ENCODE results near the gene CNOT11.

CNOT11 gene

DNA sequence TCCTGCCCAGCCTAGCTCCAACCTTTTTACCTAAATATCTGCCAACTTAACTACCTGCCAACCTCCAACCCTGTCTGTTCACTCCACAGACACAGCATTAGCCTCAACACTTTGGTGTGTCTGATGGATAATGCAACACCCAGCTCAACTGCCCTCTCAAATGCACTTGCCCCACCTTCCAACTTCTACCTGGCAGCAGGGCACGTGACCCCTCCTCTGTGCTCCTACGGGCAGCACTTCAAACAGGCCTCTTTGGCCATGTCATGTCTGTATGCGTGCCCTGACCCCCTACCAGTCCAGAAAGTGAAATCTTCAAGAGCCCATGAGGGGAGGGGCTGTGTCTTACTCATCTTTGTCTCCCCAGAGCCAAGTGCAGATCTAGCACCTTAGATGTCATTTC is 30.3 kb downstream of the CNOT11 start:
- DNase-seq: no peak

GRCh38 chr2:101286684-101287083 is 34.0 kb downstream of the CNOT11 start:
- no peak for DNase-seq

GRCh38 chr2:101287303-101287702 is 34.6 kb downstream of the CNOT11 start:
- DNase-seq: no peak

DNA sequence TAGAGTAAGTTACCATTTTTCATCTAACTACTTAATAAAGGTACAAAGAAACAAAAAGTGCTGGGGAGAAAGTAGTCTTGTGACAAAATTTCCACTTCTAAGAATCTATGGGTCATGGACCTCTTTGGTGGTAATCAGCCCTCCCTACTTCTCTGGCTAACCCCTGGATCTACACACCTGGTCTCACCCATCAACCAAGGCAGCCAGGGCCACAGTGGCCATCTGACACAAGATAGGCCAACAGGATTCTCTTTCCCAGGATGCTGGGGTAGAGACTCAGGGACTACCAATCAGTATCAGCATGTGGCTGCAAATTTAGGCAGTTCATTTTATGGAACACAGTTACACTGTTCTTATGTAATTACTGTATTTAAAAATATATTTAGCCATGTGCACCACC is 38.0 kb downstream of the CNOT11 start:
- DNase-seq: no peak

DNA sequence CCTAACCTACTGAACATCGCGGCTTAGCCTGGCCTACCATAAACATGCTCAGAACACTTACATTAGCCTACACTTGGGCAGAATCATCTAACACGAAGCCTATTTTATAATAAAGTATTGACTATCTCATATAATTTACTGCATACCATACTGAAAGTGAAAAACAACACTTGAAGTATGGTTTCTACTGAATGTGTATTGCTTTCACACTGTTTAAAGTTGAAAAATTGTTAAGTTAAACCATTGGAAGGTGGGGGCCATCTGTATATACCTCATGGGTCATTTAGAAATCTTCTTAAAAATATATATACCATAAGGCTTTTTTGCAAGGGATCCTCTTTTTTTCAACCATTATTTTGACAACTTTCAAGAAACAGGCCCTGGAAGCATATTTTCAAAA is 39.3 kb downstream of the CNOT11 start:
- no peak for DNase-seq

DNA sequence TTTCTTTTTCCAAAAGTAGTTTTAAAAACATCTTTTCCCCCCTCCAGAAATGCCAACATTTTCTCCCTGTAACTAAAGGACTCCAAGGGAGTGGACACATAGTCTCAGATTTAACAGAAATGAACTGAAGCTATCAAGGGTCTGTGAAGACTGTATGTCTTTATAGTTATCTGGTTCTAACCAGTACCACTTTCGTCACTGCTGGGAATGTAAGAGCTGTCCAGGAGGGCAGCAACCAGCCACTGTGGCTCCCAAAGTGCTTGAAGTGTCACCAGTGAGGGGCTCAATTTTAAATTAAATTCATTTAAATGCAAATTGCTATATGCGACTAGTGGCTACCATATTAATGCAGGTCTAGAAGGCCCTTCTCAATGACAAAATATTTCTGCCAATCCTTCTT is 40.9 kb downstream of the CNOT11 start:
- no peak for DNase-seq

DNA sequence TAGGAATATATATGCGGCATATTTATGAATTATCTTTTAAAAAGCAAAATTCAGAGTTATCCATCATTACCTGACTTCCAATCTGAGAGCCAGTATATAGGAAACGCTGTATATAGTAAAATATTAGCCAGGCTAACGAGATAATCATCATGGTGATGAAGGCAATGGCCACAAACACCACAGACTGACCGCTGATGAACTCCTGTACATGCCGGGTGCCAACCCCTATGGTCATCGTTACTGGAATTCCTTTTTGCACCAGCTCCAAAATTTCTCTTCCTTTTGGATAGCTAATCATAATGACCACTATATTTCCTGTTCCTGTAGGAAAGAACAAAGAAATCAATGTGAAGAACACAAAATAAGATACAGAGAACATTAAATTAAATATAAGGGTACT is 42.2 kb downstream of the CNOT11 start:
- no peak for DNase-seq

- no peak for DNase-seq
Observed at GRCh38 chr2:101295895-101296294, 43.2 kb downstream of the CNOT11 start.

GRCh38 chr2:101296371-101296770 is 43.7 kb downstream of the CNOT11 start:
- no peak for DNase-seq

GRCh38 chr2:101297383-101297782 is 44.7 kb downstream of the CNOT11 start:
- DNase-seq: no peak

DNA sequence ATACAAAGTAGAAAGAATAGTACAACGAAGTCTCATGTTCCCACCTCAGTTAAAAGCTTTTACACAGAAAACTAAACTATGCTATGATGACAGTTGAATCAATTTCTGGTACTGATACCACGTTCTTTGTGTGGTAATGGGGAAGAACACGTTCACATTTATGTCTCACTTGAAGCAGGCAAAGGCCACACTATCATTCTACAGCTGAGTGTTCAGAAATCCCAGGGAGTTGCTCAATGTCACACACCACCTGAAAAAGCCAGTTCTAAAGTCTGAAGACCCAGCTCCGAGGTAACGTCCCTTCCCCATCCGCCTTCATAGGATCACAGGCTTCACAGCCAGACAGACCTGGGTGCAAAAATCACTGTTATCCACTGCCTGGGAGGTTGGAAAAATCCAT is 46.9 kb downstream of the CNOT11 start:
- no peak for DNase-seq

- DNase-seq: no peak
Observed at GRCh38 chr2:101300164-101300563, 47.5 kb downstream of the CNOT11 start.

DNA sequence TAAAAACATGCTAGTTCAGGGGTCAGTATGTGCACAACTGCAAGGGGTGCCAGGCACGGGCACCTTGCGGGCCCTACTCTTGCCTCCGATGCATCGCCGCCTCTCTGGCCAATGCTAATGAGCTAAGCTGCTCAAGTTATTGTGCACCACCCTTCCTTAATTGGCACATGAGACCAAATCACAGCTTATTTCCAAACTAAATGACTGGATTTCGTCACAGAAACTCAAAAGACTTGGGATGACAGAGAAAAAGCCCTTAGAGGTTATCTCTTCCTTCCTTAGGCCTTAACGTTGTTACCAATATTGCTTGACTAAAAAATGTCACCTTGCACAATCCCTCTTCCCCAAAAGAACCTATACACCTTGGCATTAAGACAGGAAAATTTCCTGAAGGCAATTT is 48.1 kb downstream of the CNOT11 start:
- DNase-seq: no peak

DNA sequence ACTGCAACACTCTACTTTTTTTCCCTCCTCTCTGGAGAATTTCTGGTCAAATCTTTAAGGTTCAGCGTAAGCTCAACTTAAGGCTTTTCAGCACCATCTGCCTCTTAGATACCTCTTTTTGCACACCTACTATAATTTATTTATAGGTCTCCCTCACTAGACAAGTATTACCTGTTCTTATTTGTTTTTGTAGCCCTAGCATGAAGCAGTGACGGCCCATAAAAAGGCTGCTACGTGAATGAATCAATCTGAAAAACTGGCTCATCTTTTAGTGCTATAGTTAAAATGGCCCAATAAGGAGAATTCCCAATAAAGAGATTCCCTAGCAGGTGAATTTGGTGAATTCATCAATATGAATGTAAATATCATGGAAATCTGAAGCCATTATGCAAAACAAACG is 49.3 kb downstream of the CNOT11 start:
- no peak for DNase-seq

DNA sequence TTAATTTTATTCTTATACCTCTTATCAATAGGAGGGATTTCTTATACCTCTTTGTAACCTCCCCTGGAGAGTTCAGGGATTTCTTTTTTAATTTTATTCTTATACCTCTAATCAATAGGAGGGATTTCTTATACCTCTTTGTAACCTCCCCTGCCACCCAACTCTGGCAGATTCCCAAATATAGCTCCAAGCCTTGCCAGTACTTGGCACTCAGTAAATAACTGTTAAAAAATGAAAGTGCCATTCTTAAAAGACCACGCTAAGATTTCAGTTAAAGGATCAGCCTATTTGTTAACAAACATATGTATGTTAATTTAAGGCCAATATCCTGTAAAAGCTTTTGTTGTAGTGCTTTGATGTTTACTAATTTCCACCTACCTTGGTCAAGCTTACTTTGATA is 51.0 kb downstream of the CNOT11 start:
- DNase-seq: no peak

GRCh38 chr2:101305035-101305434 is 52.3 kb downstream of the CNOT11 start:
- DNase-seq: peak in 1 of 2 experiments; percentile 39

DNA sequence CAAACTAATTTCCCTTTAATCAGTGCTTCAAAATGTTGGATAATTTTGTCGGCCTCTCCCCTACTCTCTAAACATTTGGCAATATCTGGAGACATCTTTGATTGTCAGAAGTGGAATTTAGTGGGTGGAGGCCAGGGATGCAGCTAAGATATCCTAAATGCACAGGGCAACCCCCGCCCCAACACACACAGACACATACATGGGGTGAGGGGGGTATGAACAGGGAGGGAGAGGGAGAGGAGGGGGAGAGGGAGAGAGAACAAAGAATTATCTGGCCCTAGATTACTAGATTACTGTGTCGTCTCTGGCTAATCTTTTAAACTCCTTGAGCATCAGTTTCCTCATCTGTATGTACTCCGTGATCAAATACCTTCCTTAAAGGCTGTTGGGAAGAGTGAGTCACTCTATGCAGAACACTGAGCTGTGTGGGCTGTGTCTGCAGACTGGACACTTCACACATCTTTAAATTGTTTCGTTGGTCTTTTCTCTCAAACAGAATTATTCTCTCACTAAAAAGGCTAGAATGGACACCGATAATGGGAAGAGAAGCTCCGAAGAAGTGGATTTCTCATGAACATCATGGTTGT is 52.9 kb downstream of the CNOT11 start:
- no peak for DNase-seq

DNA sequence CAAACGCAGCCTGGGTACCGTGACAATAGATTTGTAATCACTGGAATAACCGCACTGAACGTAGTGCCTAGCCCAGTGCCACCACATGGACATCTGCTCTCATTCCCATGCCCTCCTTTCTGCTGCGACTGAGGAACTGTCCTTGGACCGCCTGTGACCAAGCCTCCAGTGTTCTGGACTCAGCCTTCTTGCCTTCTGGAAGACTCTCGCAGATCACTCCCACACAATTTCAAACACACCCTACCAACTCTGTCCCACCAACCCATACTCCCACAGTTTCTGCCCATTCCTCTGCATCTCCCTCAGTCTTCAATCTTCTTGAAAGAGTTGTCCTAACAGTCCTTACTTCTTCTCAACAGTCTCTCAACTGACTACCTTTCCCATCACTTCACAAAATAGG is 53.7 kb downstream of the CNOT11 start:
- peak; percentile 47 to 50 for DNase-seq

DNA sequence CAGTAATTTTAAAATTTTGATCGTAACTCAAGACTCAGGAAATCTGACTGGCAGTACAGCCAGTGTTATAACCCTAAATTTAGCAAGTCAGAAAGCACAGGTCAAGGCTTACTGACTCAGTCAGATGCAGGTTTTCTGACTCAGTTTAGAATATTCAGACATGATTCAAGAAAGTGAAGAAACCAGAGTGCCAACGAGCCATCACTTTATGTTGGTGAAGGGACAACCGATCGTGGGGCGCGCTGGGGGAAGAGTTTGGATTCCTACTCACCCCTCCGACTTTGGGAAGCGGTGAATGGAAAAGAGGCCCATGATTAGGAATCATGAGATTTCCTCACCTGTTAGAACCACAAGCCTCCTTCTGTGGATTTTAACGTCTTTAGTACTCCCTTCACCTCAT is 54.8 kb downstream of the CNOT11 start:
- DNase-seq: peak; percentile 62 to 64

GRCh38 chr2:101307950-101308431 is 55.3 kb downstream of the CNOT11 start:
- peak; percentile 64 to 70 for DNase-seq

DNA sequence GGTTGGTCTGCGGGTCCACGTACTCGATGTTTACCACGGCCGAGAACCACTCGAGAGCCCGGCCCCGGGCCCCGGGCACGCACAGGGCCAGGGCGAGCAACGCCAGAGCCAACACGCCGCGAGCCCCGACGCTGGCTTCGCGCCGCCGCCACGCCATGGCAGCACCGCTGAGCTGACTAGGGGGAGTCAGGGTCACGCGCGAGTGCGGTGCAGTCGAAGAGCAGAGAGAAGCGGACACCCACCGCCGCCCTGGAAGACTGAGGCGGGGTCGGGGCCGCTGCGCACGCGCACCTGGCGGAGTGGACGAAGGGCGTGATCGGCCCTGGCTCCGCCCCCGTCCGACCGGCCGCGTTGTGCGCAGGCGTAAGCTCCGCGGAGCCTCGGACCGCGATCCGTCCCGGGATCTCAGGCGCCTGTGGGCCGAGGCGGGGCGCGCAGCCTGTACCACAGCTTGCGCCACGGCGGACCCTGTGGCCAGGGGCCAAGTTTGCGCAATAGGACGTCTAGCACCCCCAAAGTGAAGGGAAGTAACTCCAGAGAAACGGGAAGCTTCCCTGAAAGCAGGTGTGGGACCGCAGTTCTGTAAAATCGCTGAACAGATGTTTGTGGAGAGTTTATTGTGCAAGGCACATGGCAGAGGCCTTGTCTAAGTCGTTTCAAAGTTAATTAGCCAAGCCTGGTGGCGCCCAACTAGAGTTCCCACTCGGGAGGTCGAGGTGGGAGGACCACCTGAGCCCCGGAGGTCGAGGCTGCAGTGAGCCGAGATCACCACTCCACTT is 55.9 kb downstream of the CNOT11 start, which contains the start of gene RNF149:
Gene RNF149, minus strand, starts transcription at position 270 of the 779 bp plus-strand sequence. Its CDS starts 113 bp downstream, at position 157.
- peak; percentile 93 to 94 for DNase-seq

- no peak for DNase-seq
Observed at GRCh38 chr2:101310090-101310833, 57.6 kb downstream of the CNOT11 start.

DNA sequence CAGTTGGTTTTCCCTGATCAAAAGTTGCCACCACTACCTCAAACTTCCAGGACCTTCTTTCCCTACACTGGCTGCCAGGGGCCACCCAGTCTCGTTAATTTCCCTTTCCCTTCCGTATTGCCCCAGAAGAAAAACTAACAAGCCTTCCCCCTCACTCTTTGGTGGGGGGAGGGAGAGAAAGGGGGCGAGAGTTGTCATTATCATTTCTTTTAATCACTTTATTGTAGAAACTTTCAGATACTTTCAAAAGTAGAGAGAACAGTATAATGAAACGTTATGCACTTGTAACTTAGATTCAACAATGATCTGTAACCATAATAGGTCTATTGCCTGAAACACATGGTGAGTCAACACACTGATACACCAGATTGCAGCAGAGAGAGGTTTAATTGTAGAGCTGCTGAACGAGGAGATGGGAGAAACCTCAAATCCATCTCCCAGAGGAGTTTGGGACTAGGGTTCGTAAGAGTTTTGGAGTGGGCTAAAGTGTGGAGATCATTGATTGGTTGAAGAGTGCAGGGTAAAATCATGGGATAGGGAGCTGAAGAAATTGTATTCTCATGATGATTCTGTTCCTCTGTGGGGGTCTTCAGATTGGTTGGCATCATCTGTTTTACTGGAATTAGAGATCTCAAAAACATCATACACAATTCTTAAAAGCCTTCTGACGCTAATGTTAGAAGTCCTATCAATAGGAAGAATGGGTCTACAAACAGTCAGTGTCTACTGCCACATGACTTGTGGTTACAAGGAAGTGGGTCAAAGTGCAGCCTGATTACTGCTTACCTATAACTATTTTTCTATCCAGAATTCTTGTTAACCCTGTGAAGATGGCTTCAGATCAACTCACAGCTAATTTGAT is 58.4 kb downstream of the CNOT11 start:
- DNase-seq: no peak

Measured in activated T-cell treated with anti-CD3 and anti-CD28 coated beads, Interleukin-2, amount 50 U/mL, for 48 hours (primary cell).